ENCODE results near the gene CALD1. TPM values are rescaled to one million over a fixed set of nuclear protein-coding genes. Genes with fewer than 3 reads are reported as not detected.

CALD1 gene
- polyA plus RNA-seq, 1 donor from 2014 or later = 8.0 TPM

- no peak overlapping the region for H3K9ac ChIP-seq (ENCODE audit: low read length)
- H3K4me2 ChIP-seq (ENCODE audit: low read length) = no peak overlapping the region
- peaks cover 6% of the 10 kb centered on the region for H3K9me3 ChIP-seq (ENCODE audit: low read length)
- H3K27ac ChIP-seq (ENCODE audit: low read length) = no peak overlapping the region
- no peak for TF ChIP-seq EP300 (conservative IDR thresholded peaks at IDR 0.05; ENCODE audit: poor library complexity, severe bottlenecking)
- TF ChIP-seq TAF1 (IDR thresholded peaks at IDR 0.05; ENCODE audit: low read depth) = no peak
- TF ChIP-seq EZH2 (IDR thresholded peaks at IDR 0.05; ENCODE audit: borderline replicate concordance, insufficient read depth, low read length, poor library complexity, severe bottlenecking) = no peak
- TF ChIP-seq REST (IDR thresholded peaks at IDR 0.05; ENCODE audit: borderline replicate concordance) = no peak
- TF ChIP-seq RAD21 (conservative IDR thresholded peaks at IDR 0.05) = no peak
- no peak for TF ChIP-seq CTCF (IDR thresholded peaks at IDR 0.05; ENCODE audit: poor library complexity, severe bottlenecking)
- TF ChIP-seq POLR2AphosphoS5 (IDR thresholded peaks at IDR 0.05) = no peak
- TF ChIP-seq SMC3 (conservative IDR thresholded peaks at IDR 0.05; ENCODE audit: poor library complexity) = no peak
- no peak for TF ChIP-seq MXI1 (conservative IDR thresholded peaks at IDR 0.05; ENCODE audit: poor library complexity, severe bottlenecking)
- no peaks in the 10 kb centered on the region for H3F3A ChIP-seq (ENCODE audit: insufficient read depth, low read length, poor library complexity, severe bottlenecking)
- no peaks in the 10 kb centered on the region for H3K79me2 ChIP-seq (replicated peaks; ENCODE audit: insufficient read depth, low read length)
- H2AFZ ChIP-seq (ENCODE audit: low read depth, low read length) = no peak overlapping the region
- H3K27me3 ChIP-seq (ENCODE audit: insufficient read depth, low read depth, low read length) = no peaks in the 10 kb centered on the region
- no peaks in the 10 kb centered on the region for H4K20me1 ChIP-seq (ENCODE audit: insufficient read depth)
- no peaks in the 10 kb centered on the region for H3K36me3 ChIP-seq (ENCODE audit: insufficient read depth, low read length)
- no peak overlapping the region for H3K4me3 ChIP-seq (ENCODE audit: low read length)
- no peaks in the 10 kb centered on the region for H3K9me2 ChIP-seq (ENCODE audit: insufficient read depth, low read length)
Observed at GRCh38 chr7:134957005-134957404, 177.6 kb downstream of the CALD1 start.

- Histone ChIP-seq H3K36me3 (ENCODE audit: insufficient read depth, low read length) (no peaks in the 10 kb centered on the region), H3K79me2 (replicated peaks; ENCODE audit: insufficient read depth, low read length) (no peaks in the 10 kb centered on the region), H3K27me3 (ENCODE audit: insufficient read depth, low read depth, low read length) (no peaks in the 10 kb centered on the region), H4K20me1 (ENCODE audit: insufficient read depth) (no peaks in the 10 kb centered on the region), H3F3A (ENCODE audit: insufficient read depth, low read length, poor library complexity, severe bottlenecking) (no peaks in the 10 kb centered on the region), H3K4me3 (ENCODE audit: low read length) (no peak overlapping the region), H3K9ac (ENCODE audit: low read length) (no peak overlapping the region), H3K9me3 (ENCODE audit: low read length) (peaks cover 6% of the 10 kb centered on the region), H3K9me2 (ENCODE audit: insufficient read depth, low read length) (no peaks in the 10 kb centered on the region), H2AFZ (ENCODE audit: low read depth, low read length) (no peak overlapping the region), H3K4me2 (ENCODE audit: low read length) (no peak overlapping the region), H3K27ac (ENCODE audit: low read length) (no peak overlapping the region)
- TF ChIP-seq POLR2AphosphoS5 (IDR thresholded peaks at IDR 0.05) = no peak
- TF ChIP-seq TAF1 (IDR thresholded peaks at IDR 0.05; ENCODE audit: low read depth) = no peak
- TF ChIP-seq REST (IDR thresholded peaks at IDR 0.05; ENCODE audit: borderline replicate concordance) = no peak
- TF ChIP-seq RAD21 (conservative IDR thresholded peaks at IDR 0.05) = no peak
- no peak for TF ChIP-seq EP300 (conservative IDR thresholded peaks at IDR 0.05; ENCODE audit: poor library complexity, severe bottlenecking)
- TF ChIP-seq MXI1 (conservative IDR thresholded peaks at IDR 0.05; ENCODE audit: poor library complexity, severe bottlenecking) = no peak
- no peak for TF ChIP-seq CTCF (IDR thresholded peaks at IDR 0.05; ENCODE audit: poor library complexity, severe bottlenecking)
- TF ChIP-seq EZH2 (IDR thresholded peaks at IDR 0.05; ENCODE audit: borderline replicate concordance, insufficient read depth, low read length, poor library complexity, severe bottlenecking) = no peak
- no peak for TF ChIP-seq SMC3 (conservative IDR thresholded peaks at IDR 0.05; ENCODE audit: poor library complexity)
Observed at GRCh38 chr7:134959810-134960209, 180.4 kb downstream of the CALD1 start.
